ENCODE data around the gene ACSM6. TPM values are rescaled to one million over a fixed set of nuclear protein-coding genes. Genes with fewer than 3 reads are reported as not detected.

The ACSM6 gene
- total and polyA plus RNA-seq, 9 donors = 0.12 TPM; not detected in 8

GRCh38 chr10:95266674-95267095 lies 72.6 kb downstream of the ACSM6 start:
- Histone ChIP-seq H3K36me3 (ENCODE audit: control insufficient read depth, insufficient read depth, low read length) (peaks cover 2% of the 10 kb centered on the region), H3K4me1 (ENCODE audit: control insufficient read depth, insufficient read depth, low read length) (peaks cover 3% of the 10 kb centered on the region), H3K4me3 (ENCODE audit: low read length) (no peak overlapping the region), H3K9me3 (replicated peaks; ENCODE audit: control insufficient read depth, low read depth, low read length) (no peaks in the 10 kb centered on the region), H3K27me3 (ENCODE audit: control insufficient read depth, insufficient read depth, low read length) (no peaks in the 10 kb centered on the region), H3K27ac (ENCODE audit: low read length) (peak overlapping the region; percentile 72)
- no CpG with 5 or more reads among the region's 1 CpG for WGBS (ENCODE audit: insufficient coverage)
- peak; percentile 77 for DNase-seq

GRCh38 chr10:95267251-95267650 lies 73.2 kb downstream of the ACSM6 start:
- Histone ChIP-seq H3K36me3 (ENCODE audit: control insufficient read depth, insufficient read depth, low read length) (peaks cover 2% of the 10 kb centered on the region), H3K4me3 (ENCODE audit: low read length) (no peak overlapping the region), H3K4me1 (ENCODE audit: control insufficient read depth, insufficient read depth, low read length) (peaks cover 3% of the 10 kb centered on the region), H3K27me3 (ENCODE audit: control insufficient read depth, insufficient read depth, low read length) (no peaks in the 10 kb centered on the region), H3K27ac (ENCODE audit: low read length) (no peak overlapping the region), H3K9me3 (replicated peaks; ENCODE audit: control insufficient read depth, low read depth, low read length) (no peaks in the 10 kb centered on the region)
- WGBS (ENCODE audit: insufficient coverage) = no CpG with 5 or more reads among the region's 3 CpGs
- no peak for DNase-seq

- DNase-seq = peak; percentile 44
- Histone ChIP-seq H3K9me3 (replicated peaks; ENCODE audit: control insufficient read depth, low read depth, low read length) (no peaks in the 10 kb centered on the region), H3K27ac (ENCODE audit: low read length) (peak overlapping the region; percentile 74), H3K36me3 (ENCODE audit: control insufficient read depth, insufficient read depth, low read length) (peaks cover 2% of the 10 kb centered on the region), H3K27me3 (ENCODE audit: control insufficient read depth, insufficient read depth, low read length) (no peaks in the 10 kb centered on the region), H3K4me1 (ENCODE audit: control insufficient read depth, insufficient read depth, low read length) (peaks cover 5% of the 10 kb centered on the region), H3K4me3 (ENCODE audit: low read length) (no peak overlapping the region)
- WGBS (ENCODE audit: insufficient coverage) = 63% methylated on average over 8 of the region's 12 CpGs
Observed at GRCh38 chr10:95268438-95268837, 74.4 kb downstream of the ACSM6 start.

GRCh38 chr10:95273393-95274312 lies 79.6 kb downstream of the ACSM6 start:
- peaks cover 2% of the 10 kb centered on the region for H3K4me1 ChIP-seq (ENCODE audit: control insufficient read depth, insufficient read depth, low read length)
- no peak for DNase-seq

GRCh38 chr10:95275726-95276366 lies 81.8 kb downstream of the ACSM6 start:
- peaks cover 4% of the 10 kb centered on the region for H3K4me1 ChIP-seq (ENCODE audit: control insufficient read depth, insufficient read depth, low read length)
- H3K27ac ChIP-seq (ENCODE audit: low read length) = no peak overlapping the region
- no peaks in the 10 kb centered on the region for H3K9me3 ChIP-seq (replicated peaks; ENCODE audit: control insufficient read depth, low read depth, low read length)
- H3K27me3 ChIP-seq (ENCODE audit: control insufficient read depth, insufficient read depth, low read length) = no peaks in the 10 kb centered on the region
- no peak overlapping the region for H3K4me3 ChIP-seq (ENCODE audit: low read length)
- DNase-seq = no peak
- no CpG with 5 or more reads among the region's 1 CpG for WGBS (ENCODE audit: insufficient coverage)
- no peaks in the 10 kb centered on the region for H3K36me3 ChIP-seq (ENCODE audit: control insufficient read depth, insufficient read depth, low read length)

More at GRCh38 chr10:95273393-95274312, 79.6 kb downstream of the ACSM6 start:
- 61% methylated on average over 11 of the region's 13 CpGs for WGBS (ENCODE audit: insufficient coverage)
- no peak overlapping the region for H3K4me3 ChIP-seq (ENCODE audit: low read length)
- H3K36me3 ChIP-seq (ENCODE audit: control insufficient read depth, insufficient read depth, low read length) = no peaks in the 10 kb centered on the region
- no peaks in the 10 kb centered on the region for H3K27me3 ChIP-seq (ENCODE audit: control insufficient read depth, insufficient read depth, low read length)
- H3K27ac ChIP-seq (ENCODE audit: low read length) = peak overlapping the region; percentile 51
- H3K9me3 ChIP-seq (replicated peaks; ENCODE audit: control insufficient read depth, low read depth, low read length) = no peaks in the 10 kb centered on the region

GRCh38 chr10:95276367-95277200 lies 82.5 kb downstream of the ACSM6 start:
- no peak overlapping the region for H3K4me3 ChIP-seq (ENCODE audit: low read length)
- no peaks in the 10 kb centered on the region for H3K27me3 ChIP-seq (ENCODE audit: control insufficient read depth, insufficient read depth, low read length)
- H3K9me3 ChIP-seq (replicated peaks; ENCODE audit: control insufficient read depth, low read depth, low read length) = no peaks in the 10 kb centered on the region
- WGBS (ENCODE audit: insufficient coverage) = 100% methylated on average over 3 of the region's 8 CpGs
- peaks cover 4% of the 10 kb centered on the region for H3K4me1 ChIP-seq (ENCODE audit: control insufficient read depth, insufficient read depth, low read length)
- H3K36me3 ChIP-seq (ENCODE audit: control insufficient read depth, insufficient read depth, low read length) = no peaks in the 10 kb centered on the region
- no peak for DNase-seq
- no peak overlapping the region for H3K27ac ChIP-seq (ENCODE audit: low read length)

- H3K27ac ChIP-seq (ENCODE audit: low read length) = no peak overlapping the region
- WGBS (ENCODE audit: insufficient coverage) = 20% methylated on average over 1 of the region's 1 CpG
Observed at GRCh38 chr10:95277201-95277570, 83.1 kb downstream of the ACSM6 start.

GRCh38 chr10:95277614-95278013 lies 83.6 kb downstream of the ACSM6 start:
- no peak for DNase-seq
- no peak overlapping the region for H3K4me3 ChIP-seq (ENCODE audit: low read length)

More at GRCh38 chr10:95277201-95277570, 83.1 kb downstream of the ACSM6 start:
- no peak for DNase-seq
- Histone ChIP-seq H3K4me1 (ENCODE audit: control insufficient read depth, insufficient read depth, low read length) (peaks cover 4% of the 10 kb centered on the region), H3K4me3 (ENCODE audit: low read length) (no peak overlapping the region), H3K36me3 (ENCODE audit: control insufficient read depth, insufficient read depth, low read length) (no peaks in the 10 kb centered on the region), H3K9me3 (replicated peaks; ENCODE audit: control insufficient read depth, low read depth, low read length) (no peaks in the 10 kb centered on the region), H3K27me3 (ENCODE audit: control insufficient read depth, insufficient read depth, low read length) (no peaks in the 10 kb centered on the region)

More at GRCh38 chr10:95277614-95278013, 83.6 kb downstream of the ACSM6 start:
- Histone ChIP-seq H3K27ac (ENCODE audit: low read length) (no peak overlapping the region), H3K4me1 (ENCODE audit: control insufficient read depth, insufficient read depth, low read length) (peaks cover 4% of the 10 kb centered on the region), H3K36me3 (ENCODE audit: control insufficient read depth, insufficient read depth, low read length) (no peaks in the 10 kb centered on the region), H3K9me3 (replicated peaks; ENCODE audit: control insufficient read depth, low read depth, low read length) (no peaks in the 10 kb centered on the region), H3K27me3 (ENCODE audit: control insufficient read depth, insufficient read depth, low read length) (no peaks in the 10 kb centered on the region)
- WGBS (ENCODE audit: insufficient coverage) = 73% methylated on average over 2 of the region's 3 CpGs

All from muscle of leg (tissue), 11 donors.